Right hindlimb (tissue), 1 donor: ENCODE measurements around the gene GIMAP7.
"Not testable (repeated sequence)": the region's sequence is repeated elsewhere in the genome, so short reads cannot be mapped to it uniquely, and the experiment has no call there.

Experiments used
- DNase-seq: peaks from one replicate; pipeline ENCODE4 v3.0.0-alpha.2; 2018

The GIMAP7 gene

DNA sequence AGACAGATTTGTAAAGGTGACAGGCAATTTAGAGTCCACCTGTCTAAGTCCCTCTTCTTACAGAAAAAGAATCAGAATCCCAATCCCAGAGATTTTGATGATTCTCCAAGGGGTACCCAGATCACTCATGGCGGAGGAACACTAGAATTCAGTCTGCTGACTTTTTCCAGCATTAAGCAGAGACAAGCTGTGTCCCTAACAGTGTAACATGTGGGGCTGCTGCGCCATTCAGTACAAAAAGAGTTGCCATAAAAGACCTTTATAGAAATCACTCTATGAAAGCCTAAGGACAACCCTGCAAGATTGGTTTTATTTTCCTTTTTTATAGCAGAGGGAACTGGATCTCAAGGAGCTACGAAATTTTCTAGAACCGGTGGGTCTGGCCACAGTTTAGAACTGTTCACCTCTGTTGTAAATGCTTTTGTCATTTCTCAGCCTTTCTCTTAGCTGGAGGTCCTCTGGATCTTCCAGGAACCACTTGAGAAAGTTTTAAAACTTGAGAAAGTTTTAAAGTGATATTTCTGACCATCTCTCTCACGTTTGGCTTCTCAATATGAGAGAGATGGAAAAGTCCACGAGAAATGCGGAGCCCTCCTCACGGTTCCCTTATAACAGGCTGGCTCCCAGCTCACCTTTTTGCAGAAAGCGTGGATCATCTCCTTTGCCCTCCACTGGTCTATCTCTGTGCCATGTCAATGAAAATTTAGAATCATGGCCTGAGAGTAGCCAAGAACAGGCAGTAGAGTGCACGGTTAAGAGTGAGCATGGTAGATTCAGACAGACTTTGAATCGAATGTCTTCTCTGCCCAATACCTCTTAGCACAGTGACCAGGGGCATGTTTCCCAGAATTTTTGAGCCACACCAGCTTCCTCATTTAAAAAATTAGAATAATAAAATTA is 826 bp downstream of the GIMAP7 start:
- DNase-seq, result no peak

DNA sequence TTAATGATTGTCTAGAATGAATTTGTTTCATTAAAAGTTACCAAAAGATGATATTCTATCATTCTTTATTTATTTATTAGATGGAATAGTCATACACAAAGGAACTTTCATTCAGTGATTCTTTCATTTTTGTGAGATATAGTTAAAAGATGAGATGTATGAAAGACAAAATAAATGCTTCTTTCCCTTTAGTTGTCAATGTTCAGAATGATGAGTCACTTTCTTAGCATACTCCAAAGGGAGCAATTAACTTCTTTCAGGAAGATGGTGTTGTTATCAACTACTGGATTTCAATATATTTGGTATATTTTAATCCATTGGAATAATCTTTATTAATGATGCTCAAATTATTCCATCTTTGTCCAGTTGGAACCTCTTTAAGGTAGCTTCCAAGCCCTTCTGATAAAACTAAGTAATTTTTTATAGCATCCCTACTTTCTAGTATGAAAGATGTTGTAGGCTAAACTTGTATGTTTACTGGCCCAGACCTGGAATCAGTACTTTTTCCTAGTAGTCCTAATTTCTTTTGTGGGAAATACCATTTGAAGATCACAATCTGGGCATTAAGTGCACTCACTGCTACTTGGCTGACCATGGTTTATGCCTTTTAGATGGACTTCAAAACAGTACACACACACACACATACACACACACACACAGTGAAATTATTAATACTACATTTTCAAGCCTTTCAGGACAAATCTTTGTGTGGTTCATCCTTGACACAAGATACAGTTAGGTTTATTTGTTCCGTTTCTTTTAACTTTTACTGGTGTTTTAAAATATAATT is 2.5 kb downstream of the GIMAP7 start:
- DNase-seq, result no peak

DNA sequence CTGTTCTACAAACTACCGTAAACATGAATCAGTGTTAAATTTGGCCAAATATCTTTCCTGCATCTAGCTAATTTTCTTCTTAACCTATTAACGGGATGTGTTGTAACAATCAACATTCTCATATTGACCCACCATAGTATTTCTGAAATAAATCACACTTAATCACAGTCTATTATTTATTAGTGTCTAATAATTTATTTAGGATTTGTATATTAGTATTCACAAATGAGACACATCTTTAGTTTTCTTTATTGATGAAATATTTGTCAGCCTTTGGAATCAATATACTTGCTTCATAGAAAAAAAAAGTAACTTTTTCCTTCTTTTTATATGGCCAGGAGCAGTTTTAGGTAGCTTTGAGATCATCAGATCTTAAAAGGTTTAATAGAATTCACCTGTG is 4.6 kb downstream of the GIMAP7 start:
- DNase-seq, result no peak

DNA sequence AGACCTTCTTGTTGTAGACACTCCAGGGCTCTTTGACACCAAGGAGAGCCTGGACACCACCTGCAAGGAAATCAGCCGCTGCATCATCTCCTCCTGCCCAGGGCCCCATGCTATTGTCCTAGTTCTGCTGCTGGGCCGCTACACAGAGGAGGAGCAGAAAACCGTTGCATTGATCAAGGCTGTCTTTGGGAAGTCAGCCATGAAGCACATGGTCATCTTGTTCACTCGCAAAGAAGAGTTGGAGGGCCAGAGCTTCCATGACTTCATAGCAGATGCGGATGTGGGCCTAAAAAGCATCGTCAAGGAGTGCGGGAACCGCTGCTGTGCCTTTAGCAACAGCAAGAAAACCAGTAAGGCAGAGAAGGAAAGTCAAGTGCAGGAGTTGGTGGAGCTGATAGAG is 5.5 kb downstream of the GIMAP7 start:
- DNase-seq, result no peak

DNA sequence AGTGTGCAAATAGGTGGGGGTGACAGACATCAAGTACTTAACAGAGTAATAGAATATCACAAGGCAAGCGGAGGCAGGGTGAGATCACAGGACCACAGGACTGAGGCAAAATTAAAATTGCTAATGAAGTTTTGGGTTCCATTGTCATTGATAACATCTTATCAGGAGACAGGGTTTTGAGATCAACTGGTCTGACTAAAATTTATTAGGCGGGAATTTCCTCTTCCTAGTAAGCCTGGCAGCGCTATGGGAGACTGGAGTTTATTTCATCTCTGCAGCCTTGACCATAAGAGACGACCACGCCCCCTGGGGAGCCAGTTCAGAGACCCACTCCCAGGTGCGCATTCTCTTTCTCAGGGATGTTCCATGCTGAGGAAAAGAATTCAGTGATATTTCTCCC is 8.3 kb downstream of the GIMAP7 start:
- DNase-seq, result not testable (repeated sequence)

DNA sequence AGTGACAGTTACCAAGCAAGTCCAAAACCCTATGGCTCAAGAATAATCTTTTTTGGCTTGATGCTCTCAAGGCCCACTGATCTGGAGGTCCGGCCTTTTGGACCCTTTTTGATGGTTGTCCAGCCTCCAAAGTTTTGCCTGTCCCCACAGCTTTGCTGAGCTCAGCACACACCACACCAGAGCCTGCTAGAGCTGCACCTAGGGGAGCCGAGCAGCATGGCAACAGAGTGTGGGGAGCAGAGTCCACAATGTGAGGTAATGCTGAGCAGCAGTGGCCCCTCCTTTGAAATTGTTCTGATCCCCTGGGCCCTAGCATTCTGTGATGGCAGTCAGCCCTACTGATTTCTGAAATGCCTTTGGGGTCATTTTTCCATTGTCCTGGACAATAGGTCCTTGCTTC is 9.3 kb downstream of the GIMAP7 start:
- no peak for DNase-seq

DNA sequence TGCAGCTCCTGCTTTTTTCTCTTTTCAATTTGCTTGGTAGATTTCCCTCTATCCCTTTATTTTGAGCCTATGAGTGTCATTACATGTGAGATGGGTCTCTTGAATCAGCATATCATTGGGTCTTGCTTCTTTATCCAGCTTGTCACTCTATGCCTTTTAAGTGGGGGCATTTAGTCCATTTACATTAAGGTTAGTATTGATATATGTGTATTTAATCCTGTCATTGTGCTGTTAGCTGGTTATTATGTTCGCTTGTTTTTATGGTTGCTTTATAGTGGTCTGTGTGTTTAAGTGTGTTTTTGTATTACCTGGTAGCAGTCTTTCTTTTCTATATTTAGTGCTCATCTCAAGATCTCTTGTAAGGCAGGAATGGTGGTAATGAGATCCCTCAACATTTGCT is 17.0 kb downstream of the GIMAP7 start:
- DNase-seq, result no peak

DNA sequence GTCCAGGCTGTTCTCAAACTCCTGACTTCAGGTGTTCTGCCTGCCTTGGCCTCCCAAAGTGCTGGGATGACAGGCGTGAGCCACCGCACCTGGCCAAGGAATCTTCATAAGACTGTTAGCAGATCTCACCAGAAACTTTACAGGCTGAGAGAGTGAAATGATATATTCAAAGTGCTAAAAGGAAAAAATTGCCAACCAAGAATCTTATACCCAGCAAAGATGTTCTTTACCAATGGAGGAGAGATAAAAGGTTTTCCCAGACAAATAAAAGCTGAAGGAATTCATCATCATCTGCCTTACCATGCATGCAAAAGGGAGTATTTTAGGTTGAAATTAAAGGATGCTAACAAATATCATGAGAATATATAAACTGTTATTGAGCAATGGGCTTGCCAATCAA is 23.6 kb downstream of the GIMAP7 start:
- no peak for DNase-seq

DNA sequence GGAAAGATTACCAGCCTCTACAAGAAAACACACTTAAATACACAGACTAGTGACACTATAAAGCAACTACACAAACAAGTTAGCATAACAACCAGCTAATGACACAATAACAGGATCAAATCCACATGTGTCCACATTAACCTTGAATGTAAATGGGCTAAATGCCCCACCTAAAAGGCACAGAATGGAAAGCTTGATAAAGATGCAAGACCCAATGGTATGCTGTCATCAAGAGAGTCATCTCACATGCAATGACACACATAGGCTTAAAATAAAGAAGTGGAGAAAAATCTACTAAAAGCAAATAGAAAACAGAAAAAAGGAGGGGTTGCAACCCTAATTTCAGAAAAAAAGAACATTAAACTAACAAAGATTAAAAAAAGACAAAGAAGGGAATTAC is 38.5 kb downstream of the GIMAP7 start:
- DNase-seq, result no peak

DNA sequence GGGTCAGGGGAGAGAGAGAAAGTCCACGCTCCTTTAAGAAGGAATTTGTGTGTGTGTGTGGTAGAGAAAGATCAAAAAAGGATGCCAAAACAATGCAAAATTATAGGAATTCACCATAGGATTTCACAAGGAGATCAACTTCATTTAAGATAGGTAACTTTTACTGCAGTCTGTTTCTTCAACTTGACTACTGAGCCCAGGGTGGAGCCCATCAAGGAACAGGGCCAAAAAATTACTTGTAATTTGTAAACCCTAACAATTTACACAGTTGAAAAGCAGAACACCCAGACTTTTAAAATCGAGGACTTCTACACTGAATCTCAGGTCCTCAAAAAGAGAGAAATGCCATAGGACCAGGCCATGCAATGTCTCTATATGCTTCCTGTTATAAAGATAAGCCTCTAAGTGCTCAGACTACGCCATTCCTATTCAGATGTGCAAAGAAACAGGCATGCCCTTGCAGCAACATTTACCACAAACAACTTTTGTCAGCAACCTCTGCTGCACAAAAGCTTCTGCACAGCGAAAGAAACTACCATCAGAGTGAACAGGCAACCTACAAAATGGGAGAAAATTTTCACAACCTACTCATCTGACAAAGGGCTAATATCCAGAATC is 42.0 kb downstream of the GIMAP7 start:
- no peak for DNase-seq

DNA sequence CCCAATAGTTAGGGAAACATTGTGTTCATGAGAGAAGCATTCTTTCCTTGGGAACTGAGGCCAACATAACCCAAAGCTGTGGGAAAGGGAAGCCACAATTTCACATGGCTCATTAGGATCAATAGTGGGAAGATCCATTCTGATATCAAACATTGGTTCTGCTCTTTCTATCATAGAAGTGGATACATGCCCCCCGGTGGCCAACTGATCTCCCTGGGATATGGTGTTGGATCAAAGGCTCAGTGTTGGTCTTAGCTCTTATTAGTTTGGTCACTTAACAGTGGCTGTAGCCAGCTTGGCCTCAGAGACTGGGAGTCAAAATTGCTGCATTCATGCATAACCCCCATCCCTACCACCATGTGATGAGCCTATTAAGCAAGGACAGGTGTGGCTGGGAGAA is 45.8 kb downstream of the GIMAP7 start:
- DNase-seq, result no peak

DNA sequence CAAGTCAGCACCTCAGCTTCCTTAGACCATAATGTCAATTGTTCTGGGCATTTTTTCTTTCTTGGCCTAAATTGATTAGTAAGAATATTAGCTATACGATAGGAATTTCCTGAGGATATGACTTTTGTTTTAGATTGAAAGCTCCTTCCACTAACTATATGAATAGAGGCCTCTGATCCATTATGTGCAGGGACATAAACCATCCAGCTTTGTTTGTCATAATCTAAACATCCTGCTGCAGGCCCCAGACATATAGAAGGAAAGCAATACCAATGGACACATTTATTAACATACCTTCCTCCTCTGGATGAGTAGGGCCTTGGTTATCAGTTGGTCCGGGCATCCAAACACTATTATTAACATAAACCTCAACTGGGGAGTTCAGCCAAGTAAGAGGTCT is 48.2 kb downstream of the GIMAP7 start:
- DNase-seq, result no peak

DNA sequence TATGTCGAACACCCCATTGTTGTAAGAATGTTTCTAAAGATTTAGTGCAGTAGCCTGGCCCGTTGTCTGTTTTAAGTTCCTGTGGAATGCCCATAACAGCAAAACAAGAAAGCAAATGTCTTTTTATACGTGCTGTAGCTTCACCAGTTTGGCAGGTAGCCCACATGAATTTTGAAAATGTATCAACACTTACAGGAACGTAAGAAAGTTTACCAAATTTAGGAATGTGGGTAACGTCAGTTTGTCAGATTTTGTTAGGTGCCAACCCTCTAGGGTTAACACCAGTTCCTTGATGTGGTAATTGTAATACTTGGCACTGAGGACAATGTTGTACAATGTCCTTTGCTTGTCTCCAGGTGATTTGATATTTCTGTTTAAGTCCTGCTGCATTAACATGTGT is 49.3 kb downstream of the GIMAP7 start:
- DNase-seq, result no peak

DNA sequence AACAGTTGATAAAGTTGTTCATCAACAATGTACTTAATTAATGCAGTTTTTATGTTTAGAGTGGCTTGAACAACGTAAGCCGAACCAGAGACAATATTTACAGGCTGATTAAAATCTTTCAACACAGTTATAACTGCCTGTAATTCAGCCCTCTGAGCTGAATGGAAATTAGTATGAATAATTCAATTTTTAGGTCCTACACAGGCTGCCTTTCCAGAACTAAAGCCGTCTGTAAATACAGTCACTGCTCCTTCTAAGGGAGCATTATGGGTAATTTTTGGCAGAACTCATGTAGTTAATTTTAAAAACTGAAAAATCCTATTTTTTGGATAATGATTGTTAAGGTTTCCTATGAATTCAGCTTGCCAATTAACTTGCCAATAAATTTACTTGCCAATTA is 49.9 kb downstream of the GIMAP7 start:
- DNase-seq, result no peak

DNA sequence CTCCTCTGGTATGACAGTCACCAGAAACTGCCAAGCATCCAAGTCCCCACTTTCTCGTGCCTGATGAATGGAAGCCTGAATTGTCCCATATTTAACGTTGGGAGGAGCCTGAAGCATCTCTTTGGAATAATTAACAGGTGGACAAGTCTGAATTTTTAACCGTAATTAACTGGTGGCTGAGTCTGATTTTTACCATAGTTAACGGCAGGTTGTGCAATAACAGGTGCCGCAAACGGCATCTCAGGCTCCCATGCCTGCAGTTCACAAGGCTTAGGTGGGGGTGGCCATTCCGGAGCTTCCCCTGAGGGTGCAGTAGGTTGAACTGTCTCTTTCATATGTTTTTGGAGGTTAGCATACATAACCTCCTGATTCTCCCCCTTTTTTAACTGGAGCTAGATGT is 50.6 kb downstream of the GIMAP7 start:
- DNase-seq, result no peak

DNA sequence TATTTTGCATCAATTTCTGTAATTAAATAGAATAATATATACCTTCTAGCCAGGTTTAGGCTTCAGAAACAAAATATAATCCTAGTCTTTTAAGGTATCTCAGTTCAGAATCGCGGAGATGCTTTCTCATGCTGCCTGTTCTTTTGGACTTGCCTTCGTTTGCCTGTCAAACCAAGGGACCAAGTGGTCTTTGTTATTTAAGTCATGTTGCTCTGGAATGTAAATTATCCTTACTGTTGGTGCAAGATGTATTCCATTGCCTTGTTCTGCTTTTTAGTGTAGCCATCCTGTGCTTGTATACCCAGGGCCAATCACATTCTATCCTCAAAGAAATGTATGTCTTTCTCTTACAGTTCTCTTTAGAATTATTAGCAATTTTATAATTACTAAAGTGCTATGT is 51.5 kb downstream of the GIMAP7 start:
- DNase-seq, result no peak

DNA sequence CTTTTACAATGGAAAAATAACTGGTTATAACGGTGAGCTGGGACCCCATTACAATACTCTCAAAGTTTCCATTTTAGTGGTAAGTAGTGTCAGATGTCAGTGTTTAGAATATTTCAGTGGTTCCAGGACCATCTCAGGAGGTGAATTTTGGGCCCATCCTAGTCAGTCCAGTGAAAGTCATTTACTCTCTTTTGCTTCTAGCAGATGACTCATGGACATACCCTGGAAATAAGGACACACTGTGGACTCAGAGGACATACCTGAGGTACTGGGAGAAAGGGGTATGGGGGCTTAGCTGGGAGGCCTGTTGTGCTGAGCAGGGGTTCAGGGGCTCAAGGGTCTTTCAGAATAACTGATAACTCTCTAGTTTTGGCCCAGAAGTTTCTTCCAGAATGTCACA is 51.9 kb downstream of the GIMAP7 start:
- DNase-seq, result no peak

DNA sequence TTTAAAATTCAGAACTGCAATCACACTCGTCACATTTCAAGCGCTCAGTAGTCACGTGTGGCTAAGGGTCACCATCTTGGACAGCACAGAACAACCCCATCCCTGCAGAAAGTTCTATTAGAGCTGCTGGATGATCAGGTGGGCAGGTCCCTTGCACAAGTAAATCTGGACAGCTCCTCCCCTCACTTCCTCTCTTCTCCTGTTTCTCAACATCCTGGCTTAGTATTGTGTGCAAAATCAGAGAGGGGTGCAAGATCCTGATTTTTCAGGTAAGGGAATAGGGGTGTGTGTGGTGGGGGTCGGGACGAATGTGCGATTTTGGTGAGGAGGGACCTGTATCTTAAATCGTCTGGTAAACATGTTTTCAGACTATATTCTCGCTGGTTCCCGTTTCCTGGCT is 52.5 kb downstream of the GIMAP7 start, which contains the start of gene GIMAP4:
GIMAP4 (plus strand) TSS at position 222 of the 400 bp plus-strand sequence. CDS start 2,512 bp downstream, outside the sequence.
- DNase-seq, result no peak

DNA sequence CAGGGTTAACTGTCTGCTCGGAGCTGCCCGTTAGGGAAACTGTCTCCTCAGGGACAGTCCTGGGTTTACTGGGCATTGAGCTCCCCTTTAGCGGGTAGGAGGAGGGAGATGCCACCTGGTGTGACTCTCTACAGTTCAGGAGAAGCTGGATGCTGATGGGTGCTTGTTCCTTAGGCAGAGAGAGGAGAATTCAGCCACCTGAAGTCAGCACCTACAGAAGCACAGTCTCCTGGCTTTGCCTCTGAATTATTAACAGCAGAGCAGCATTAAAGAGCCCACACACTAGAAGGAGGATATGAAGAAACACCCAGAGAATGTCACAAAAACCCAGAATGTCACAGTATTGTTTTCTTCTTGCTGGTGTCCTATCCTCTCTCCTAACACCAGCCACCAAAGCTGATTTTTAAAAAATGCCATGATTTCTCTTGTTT is 53.2 kb downstream of the GIMAP7 start:
- no peak for DNase-seq

DNA sequence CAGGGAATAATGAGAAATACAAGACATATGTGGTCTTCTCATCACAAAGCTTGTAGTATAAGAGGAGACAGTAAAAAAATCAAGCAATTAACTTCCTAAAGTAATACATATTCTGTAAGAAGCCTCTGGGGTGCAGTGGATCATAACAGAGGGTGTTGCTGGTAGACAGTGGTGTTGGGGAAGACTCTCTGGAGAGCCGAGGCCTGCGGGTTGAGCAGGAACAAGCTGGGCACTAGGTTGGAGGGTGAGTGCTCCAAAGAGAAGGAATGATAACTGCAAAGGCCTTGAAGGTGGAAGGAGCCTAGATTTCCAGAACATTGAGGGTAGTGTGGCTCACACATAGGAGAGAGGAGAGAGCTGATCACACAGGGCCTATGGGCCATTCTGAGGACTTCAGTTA is 54.0 kb downstream of the GIMAP7 start:
- DNase-seq, result no peak

DNA sequence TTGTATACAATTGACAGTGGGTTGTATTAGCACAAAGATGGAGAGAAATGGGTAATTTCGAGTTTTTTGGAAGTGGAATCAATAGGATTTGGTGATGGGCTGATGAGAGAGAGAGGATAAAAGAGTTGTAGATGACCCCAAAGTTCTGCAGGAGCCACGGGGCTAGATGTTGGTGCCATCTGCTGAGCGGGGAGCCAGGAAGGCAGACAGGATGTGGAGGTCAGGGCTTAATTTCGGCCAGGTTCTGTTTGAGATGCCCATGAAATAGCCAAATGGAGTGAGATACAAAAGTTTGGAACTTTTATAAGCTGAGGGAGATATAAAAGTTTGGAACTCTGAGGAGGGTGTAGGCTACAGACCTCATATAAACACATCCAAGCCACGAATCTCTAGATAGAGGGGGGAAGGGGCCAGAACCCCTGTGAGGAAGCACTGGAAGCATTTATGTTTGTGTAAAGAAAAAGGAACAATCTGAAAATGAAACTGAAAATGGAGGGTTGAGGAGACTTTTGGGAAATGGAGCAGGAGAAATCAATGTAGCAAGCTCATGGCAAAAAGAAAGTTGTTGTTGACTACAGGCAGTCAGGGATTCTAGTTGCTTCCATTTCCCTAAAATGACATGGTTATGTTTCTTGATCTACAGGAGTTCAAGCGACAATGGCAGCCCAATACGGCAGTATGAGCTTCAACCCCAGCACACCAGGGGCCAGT is 54.7 kb downstream of the GIMAP7 start:
- no peak for DNase-seq
